Activated CD4-positive, alpha-beta T cell treated with anti-CD3 and anti-CD28 coated beads, Interleukin-2, Interleukin-6, amounts not matched to agents 100 ng/mL and 50 ng/mL, durations not matched to agents 16 hours and 8 hours (primary cell): ENCODE results near the gene TRIM46.
A peak's percentile ranks its signal among the peaks of the same experiment; 100 is the strongest.
"Not testable (repeated sequence)": the region's sequence is repeated elsewhere in the genome, so short reads cannot be mapped to it uniquely, and the experiment has no call there.

Source experiments
- DNase-seq: peaks from one replicate; pipeline ENCODE4 v3.0.0-alpha.2; 2020

The TRIM46 gene

DNA sequence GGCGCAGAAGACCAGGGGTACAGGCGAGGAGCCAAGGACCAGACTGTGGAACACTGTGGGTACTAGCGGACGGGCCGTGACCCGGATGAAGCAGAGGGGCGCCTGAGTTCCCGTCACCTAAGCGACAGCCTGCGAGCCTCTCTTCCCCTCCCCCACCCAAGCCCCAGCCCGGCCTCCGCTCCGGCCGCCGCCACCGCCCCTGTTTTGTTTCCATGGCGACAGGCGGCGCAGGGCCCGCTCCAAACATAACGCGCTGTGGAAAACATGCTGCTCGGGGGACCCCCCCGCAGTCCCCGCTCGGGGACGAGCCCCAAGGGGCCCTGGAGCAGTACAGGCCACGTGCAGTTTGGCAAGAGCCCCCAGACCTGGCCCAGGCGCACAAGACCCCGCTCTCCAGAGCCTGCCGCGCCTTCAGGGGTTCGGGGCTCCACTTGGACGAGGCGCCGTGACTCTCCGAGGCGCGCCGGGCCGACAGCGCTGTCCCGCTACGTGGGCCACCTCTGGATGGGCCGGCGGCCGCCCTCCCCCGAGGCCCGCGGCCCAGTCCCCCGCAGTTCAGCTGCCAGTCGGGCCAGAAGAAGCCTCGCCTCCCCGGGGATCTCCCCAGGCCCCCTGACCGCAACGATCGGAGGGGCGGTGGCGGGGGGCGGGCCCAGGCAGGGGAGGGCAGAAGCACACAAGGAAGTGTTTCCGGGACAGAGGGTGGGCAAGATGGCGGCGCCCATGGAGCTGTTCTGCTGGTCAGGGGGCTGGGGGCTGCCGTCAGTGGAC is 35.1 kb downstream of the TRIM46 start, which contains the start of gene MTX1:
Gene MTX1, plus strand, starts transcription at position 155 of the 771 bp plus-strand sequence. Its CDS starts 110 bp downstream, at position 265.
- peak; percentile 90 for DNase-seq

DNA sequence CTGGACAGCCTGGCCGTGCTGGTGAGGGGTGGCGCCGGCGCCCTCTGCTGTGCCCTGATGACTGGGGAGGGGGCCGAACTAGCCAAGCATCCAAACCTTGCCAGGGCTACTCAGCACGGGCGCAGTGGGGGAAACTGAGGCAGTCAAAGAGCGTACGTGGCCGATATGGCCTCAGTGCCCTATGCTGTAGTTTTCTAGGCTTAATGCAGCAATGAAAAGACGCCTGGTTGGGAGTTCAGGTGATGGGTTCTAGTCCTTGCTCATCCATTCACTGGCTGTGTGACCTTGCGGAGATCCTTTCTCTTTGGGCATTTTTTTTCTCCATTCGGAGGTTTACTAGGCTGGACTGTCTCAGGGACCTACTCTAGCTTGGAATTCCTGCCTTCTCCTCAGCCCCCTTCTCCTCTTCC is 35.7 kb downstream of the TRIM46 start:
- no peak for DNase-seq

DNA sequence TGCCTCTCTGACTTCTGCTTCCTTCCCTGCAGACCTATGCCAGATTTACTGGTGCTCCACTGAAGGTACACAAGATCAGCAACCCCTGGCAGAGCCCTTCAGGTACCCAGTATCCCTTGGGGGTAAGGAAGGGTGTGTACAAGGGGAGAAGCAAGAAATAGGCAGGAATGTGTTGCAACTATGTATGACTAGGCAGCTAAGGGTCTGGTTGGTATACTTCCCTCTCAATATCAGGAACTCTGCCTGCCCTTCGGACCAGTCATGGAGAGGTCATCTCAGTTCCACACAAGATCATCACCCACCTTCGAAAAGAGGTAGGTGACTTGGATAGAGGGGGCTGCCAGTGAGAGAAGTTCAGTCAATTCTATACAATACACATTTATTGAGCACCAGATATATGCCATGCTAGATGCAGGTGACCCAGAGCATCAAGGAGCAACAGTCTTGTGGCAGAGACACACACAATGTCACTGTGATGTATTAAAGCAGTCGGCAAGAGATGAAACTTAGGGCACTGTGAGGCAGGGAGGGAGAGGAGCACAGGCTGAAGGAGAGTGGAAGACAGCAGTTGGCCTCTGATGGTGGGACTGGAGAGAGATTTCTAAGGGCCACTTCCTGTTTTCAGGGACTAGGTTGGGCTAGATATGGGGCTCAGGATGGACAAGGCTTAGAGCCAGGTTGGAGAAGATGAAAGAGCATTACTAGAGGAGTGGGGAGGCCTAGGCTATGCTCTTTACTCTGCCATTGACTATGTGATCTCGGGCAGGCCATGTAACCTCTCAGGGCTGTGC is 36.9 kb downstream of the TRIM46 start:
- no peak for DNase-seq

DNA sequence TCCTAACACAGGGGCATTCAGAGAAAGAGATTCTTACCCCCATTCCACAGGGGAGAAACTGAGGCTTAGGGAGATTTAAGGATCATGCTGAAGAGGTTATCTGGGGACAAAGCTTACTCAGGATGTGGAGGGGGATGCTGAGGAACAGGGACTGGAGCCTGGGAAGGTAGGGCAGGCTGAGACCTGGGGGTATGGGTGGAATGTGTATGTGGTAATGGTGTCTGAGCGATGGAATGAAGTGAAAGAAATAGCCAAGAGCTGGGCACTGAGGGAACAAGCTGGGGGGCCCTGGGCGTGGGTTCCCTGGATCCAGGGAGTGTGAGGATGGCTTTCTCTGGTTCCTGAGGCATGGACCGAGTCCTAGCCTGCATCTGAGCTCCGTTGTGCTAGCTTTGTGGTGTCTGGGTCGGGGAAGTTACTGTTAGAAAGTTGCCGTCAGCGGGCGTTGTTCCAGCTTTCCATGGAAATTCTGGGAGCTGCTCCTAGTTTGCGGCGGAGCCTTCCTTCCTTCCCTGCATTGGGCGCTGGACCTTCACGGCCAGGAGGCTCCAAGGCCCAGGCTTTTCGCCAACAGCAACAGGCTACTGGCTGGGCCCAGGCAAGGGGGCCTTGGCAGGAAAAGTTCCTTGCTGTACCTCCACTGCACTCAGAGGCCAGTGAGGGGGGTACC is 37.9 kb downstream of the TRIM46 start:
- not testable (repeated sequence) for DNase-seq

DNA sequence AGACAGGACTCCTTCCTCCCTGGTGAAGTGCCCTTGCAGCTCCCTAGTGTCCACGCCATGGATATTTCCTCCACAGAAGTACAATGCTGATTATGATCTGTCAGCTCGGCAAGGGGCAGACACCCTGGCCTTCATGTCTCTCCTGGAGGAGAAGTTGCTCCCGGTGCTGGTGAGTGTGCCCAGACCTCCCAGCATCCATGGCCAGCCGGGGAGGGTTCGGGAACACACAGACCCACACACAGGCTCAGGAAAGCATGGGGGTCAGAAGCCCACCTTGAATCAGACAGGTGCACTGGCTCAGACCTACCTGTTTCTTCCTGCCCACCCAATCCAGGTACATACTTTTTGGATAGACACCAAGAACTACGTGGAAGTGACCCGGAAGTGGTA is 38.4 kb downstream of the TRIM46 start:
- not testable (repeated sequence) for DNase-seq

DNA sequence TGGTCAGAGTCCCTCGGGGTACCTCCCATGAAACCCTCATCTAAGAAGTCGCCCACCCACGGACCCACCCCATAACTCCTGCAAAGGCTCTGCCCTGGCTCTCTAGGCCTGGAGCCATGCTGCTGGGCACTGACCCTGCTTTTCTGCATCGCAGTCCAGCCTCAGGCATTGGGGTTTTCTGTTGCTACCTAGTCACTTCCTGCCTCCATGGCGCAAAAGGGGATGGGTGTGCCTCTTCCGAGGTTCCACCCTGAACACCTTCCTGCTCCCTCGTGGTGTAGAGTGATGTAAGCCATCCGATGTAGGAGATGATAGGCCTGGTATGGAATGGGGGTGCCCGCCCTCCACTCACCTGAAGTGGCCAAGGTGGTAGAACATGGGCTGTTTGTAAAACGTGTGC is 41.1 kb downstream of the TRIM46 start:
- DNase-seq: not testable (repeated sequence)

DNA sequence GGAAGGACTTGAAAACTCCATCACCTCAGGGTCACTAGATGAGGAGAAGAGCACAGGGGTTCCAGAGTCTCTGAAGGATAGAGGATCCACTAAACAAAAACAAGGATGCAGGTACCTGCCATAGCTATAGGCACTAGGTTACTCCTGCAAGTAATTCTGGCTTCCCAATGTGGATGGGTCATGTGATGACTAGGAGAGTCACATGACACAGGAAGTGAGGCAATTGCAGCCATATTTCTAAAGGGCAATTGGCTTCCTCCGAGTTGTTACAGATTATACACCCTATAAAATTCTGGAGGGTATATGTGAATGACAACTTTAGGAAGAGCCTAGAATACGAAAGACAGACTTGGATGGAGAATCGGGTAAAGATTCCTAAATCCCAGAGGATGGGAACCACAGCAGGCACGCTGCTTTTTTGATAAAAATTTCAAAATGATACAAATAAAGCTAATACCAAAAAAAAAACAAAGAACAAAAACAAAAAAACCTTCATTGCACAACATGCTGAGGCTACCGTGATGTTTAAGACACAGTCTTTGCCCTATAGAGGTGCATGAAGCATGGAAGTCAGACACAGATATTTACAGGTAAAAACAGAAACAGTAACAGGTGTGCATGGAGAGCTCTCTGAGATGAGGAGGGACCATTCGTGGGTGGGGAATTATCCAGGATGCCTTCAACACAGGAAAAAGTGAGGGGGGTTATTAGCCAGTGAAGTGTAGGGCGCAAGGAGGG is 45.4 kb downstream of the TRIM46 start:
- DNase-seq: peak; percentile 60

DNA sequence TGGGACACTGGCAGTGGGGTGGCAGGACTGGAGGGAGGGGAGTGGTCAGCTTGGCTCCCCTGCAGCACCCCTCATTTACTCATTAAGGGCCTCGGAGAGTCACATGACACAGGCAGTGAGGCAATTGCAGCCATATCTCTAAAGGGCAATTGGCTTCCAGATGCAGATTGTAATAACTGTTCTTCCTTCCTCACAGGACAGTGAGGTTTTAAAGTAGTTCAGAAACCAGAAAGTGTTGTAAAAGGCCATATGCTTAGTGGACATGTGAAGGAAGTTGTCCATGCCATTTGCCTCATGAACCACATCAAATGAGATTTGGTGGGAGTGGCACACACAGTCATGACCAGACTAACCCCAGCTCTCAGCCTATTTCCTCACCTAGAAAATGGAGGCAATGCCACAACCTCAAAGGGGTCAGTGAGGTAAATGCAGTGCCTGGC is 46.0 kb downstream of the TRIM46 start:
- DNase-seq: no peak

DNA sequence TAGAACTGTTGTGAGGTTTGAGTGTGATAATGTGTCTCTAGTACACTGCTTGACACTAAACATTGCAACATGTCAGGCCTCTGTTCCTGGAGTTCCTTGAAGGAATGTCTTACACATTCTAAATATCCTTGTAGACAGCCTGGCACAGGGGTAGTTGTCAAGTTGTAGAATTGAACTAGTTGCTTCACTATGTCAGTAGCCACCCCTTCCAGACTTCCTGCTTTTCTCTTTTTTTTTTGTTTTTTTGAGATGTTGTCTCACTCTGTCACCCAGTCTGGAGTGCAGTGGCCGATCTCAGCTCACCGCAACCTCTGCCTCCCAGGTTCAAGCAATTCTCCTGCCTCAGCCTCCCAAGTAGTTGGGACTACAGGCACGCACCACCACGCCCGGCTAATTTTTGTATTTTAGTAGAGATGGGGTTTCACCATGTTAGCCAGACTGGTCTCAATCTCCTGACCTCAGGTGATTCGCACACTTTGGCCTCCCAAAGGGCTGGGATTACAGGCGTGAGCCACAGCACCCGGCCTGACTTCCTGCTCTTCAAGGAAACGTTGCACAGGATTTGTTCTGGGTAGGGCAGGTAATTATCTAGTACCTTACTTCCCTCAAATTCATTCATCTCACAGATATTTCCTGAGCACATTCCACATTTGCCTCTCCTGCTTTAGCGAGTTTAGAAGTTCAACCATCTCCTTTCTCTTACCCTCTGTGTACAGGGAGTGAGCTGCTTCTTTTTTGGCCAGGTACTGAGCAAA is 46.7 kb downstream of the TRIM46 start:
- not testable (repeated sequence) for DNase-seq

DNA sequence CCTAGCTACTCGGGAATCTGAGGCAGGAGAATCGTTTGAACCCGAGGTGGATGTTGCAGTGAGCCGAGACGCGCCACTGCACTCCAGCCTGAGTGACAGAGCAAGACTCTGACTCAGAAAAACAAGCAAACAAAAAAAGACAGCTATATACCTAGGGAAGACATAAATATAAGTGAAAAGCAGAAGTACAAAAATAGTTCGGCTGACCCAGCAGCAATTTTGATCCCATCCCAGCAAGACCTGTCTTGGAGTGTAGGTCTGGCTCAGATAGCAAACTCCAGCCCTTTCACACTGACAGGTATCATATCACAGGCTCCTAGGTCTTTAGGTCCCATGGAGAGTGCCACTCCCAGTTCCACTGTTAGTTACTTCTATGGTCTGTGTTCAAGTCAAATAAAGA is 49.4 kb downstream of the TRIM46 start:
- no peak for DNase-seq

DNA sequence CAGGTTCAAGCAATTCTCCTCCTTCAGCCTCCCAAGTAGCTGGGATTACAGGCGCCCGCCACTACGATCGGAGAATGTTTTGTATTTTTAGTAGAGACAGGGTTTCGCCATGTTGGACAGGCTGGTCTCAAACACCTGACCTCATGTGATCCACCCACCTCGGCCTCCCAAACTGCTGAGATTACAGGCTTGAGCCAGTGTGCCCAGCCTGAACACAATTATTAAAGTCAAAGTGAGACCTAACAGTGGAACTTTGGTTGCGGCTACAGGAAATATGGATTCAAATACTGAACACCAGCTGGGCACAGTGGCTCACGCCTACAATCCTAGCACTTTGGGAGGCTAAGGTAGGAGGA is 51.7 kb downstream of the TRIM46 start:
- DNase-seq: not testable (repeated sequence)

DNA sequence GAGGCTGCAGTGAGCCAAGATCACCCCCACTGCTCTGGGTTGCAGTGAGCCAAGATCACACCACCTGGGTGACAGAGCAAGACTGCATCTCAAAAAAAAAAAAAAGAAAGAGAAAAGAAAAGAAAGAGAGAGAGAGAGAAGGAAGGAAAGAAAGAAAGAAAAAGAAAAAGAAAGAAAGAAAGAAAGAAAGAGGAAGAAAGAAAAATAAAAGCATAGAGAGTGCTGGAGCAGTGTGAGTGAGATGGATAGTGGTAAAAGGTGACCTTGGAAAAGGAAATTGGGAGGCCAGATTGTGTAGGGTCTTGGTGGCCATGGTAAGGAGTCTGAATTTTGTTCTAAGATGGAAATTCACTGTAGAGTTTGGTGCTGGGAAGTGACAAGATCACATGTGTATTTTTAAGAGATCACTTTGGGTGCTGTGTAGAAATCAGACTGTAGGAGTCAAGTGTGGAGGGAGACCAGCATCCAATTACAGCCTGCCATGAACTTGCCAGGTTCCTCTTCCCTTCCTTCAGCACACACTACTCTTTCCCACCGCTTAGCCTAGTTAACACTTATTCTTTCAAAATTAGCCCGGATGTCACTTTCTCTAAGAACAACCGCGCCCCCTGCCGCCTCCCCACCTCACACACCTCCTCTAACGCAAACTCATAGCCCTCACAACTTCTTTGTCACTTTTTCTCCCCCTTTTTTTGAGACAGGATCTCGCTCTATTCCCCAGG is 52.7 kb downstream of the TRIM46 start:
- peak; percentile 84 for DNase-seq

DNA sequence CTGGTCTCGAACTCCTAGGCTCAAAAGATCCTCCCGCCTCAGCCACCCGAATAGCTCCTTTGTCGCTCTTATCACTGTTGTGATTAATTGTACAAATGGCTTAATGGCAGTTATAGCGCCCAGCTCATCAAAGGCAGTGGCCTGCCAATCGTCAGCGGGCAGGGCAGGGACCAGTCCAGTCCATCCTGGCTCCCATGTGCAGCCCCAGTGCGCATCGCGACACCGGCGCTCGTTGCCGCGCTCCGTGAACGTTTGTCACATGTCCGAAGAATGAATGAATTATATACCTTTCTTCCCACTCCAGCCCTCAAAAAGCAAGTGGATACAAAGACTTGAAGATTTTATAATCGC is 53.2 kb downstream of the TRIM46 start:
- DNase-seq: peak; percentile 60

DNA sequence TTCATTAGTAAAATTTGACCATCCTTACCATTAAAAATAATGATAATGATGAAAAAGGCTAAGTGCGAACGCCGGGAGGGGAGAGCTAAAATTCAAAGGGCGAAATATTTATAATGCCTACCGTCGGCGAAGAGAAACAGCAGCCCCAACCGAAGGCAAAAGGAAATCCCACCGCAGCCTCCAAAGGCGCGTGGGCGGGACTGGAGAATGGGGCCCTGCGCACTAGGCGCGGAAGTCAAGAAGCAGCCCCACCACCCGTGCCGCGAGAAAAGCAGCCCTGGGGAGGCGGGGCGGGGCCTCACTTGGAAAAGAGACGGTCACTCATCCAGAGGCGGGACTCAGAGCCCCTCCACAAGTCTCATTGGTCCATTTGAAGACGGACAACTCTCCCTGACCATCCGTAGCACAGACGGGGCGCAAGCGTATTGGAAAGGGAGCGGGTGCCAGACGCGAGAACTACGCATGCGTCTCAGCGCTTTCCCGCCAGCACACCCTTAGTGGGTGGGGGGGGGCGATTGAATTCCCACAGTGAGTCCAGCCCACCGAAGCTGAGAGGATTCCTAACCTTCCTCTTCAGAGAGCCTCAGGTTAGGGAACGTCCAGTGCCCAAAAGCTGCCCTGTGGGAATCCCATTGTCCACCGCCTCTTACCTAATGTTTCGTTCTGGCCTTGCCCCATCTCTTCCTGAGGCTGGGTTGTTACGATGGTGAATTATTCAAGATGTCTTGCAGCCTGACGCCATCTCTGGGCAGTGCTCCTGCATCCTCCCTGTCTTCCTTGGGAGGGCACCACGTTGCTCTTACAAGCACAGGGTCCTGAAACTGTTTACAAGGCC is 53.8 kb downstream of the TRIM46 start:
- DNase-seq: peak; percentile 100

DNA sequence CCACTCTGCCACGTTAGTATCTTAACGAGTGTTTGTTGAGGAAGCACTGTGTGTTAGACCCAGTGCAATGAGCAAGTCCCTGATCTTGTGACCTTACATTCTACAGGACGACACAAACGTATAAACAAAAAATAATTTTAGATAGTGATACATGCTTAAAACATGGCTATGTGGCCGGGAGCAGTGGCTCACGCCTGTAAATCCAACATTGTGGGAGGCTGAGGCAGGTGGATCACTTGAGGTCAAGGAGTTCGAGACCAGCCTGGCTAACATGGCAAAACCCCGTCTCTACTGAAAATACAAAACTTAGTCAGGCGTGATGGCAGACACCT is 54.4 kb downstream of the TRIM46 start:
- DNase-seq: no peak

DNA sequence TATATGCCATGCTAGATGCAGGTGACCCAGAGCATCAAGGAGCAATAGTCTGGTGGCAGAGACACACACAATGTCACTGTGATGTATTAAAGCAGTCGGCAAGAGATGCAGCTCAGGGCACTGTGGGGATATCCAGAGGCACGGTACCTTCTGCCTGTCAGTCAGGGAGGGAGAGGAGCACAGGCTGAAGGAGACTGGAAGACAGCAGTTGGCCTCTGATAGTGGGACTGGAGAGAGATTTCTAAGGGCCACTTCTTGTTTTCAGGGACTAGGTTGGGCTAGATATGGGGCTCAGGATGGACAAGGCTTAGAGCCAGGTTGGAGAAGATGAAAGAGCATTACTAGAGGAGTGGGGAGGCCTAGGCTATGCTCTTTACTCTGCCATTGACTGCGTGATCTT is 57.7 kb downstream of the TRIM46 start:
- DNase-seq: not testable (repeated sequence)

DNA sequence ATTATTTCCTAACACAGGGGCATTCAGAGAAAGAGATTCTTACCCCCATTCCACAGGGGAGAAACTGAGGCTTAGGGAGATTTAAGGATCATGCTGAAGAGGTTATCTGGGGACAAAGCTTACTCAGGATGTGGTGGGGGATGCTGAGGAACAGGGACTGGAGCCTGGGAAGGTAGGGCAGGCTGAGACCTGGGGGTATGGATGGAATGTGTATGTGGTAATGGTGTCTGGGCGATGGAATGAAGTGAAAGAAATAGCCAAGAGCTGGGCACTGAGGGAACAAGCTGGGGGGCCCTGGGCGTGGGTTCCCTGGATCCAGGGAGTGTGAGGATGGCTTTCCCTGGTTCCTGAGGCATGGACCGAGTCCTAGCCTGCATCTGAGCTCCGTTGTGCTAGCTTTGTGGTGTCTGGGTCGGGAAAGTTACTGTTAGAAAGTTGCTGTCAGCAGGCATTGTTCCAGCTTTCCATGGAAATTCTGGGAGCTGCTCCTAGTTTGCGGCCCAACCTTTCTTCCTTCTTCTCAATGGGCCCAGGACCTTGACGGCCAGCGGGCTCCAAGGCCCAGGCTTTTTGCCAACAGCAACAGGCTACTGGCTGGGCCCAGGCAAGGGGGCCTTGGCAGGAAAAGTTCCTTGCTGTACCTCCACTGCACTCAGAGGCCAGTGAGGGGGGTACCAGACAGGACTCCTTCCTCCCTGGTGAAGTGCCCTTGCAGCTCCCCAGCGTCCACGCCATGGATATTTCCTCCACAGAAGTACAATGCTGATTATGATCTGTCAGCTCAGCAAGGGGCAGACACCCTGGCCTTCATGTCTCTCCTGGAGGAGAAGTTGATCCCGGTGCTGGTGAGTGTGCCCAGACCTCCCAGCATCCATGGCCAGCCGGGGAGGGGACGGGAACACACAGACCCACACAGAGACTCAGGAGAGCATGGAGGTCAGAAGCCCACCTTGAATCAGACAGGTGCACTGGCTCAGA is 58.6 kb downstream of the TRIM46 start:
- not testable (repeated sequence) for DNase-seq

DNA sequence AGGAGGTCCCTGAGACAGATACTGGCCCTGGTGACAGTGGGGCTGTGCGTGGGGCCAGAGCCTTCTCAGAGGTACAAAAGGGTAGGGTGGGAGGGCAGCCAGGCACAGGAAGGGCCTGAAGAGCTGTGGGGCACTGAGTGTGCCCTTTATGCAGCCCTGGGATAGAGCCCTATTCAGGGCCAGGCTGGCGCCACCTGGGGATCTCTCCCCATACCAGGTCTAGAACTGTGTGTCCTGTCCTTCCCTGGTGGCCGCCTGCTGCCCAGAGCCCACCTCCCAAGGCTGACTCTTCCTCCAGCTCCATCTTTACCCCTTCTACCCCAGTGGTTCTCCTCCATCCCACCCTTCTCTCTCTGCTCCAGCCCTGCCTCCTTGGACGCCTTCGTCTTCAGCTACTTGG is 59.9 kb downstream of the TRIM46 start:
- not testable (repeated sequence) for DNase-seq
